ENCODE measurements around the gene NT5DC1.

The NT5DC1 gene

GRCh38 chr6:116074732-116075390, 25.8 kb upstream of the NT5DC1 start:
- Histone ChIP-seq H3K4me3 (ENCODE audit: severe bottlenecking) (no peak overlapping the region), H3K4me1 (ENCODE audit: insufficient read depth, poor library complexity, severe bottlenecking) (peaks cover 26% of the 10 kb centered on the region), H3K27me3 (ENCODE audit: insufficient read depth, poor library complexity, severe bottlenecking) (no peaks in the 10 kb centered on the region), H3K27ac (ENCODE audit: poor library complexity, severe bottlenecking) (no peak overlapping the region), H3K9me3 (ENCODE audit: severe bottlenecking) (no peaks in the 10 kb centered on the region), H3K36me3 (ENCODE audit: low read depth) (no peaks in the 10 kb centered on the region)
- DNase-seq (ENCODE audit: low spot score) (no peak), ATAC-seq (ENCODE audit: low read depth) (no peak)
- TF ChIP-seq, protein P1, sequence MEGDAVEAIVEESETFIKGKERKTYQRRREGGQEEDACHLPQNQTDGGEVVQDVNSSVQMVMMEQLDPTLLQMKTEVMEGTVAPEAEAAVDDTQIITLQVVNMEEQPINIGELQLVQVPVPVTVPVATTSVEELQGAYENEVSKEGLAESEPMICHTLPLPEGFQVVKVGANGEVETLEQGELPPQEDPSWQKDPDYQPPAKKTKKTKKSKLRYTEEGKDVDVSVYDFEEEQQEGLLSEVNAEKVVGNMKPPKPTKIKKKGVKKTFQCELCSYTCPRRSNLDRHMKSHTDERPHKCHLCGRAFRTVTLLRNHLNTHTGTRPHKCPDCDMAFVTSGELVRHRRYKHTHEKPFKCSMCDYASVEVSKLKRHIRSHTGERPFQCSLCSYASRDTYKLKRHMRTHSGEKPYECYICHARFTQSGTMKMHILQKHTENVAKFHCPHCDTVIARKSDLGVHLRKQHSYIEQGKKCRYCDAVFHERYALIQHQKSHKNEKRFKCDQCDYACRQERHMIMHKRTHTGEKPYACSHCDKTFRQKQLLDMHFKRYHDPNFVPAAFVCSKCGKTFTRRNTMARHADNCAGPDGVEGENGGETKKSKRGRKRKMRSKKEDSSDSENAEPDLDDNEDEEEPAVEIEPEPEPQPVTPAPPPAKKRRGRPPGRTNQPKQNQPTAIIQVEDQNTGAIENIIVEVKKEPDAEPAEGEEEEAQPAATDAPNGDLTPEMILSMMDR (IDR thresholded peaks at IDR 0.05; ENCODE audit: poor library complexity, severe bottlenecking): no peak

DNA sequence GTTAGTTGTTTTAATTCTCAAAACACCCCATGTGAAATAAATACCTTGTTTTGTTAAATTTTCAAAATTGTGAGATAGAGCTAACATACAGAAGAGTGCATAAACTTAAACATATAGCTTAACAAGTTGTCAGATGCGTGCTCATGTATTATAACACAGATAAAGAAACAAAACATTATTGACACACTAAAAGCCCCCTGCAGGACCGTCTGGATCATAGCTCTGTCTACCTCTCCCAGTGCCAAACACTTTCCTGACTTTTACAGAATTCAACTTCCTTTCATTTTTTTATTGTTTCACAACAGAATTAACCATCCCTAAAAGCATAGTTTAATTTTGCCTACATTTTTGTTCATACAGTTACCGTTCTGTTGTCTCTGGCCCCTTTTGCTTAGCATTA, 22.1 kb upstream of the NT5DC1 start:
- Histone ChIP-seq H3K27ac (ENCODE audit: poor library complexity, severe bottlenecking) (no peak overlapping the region), H3K27me3 (ENCODE audit: insufficient read depth, poor library complexity, severe bottlenecking) (no peaks in the 10 kb centered on the region), H3K9me3 (ENCODE audit: severe bottlenecking) (no peaks in the 10 kb centered on the region), H3K4me3 (ENCODE audit: severe bottlenecking) (no peak overlapping the region), H3K36me3 (ENCODE audit: low read depth) (no peaks in the 10 kb centered on the region), H3K4me1 (ENCODE audit: insufficient read depth, poor library complexity, severe bottlenecking) (peaks cover 8% of the 10 kb centered on the region)
- TF ChIP-seq, protein P1 (IDR thresholded peaks at IDR 0.05; ENCODE audit: poor library complexity, severe bottlenecking): no peak
- ATAC-seq (ENCODE audit: low read depth) (no peak), DNase-seq (ENCODE audit: low spot score) (no peak)

- H3K4me3 ChIP-seq (ENCODE audit: severe bottlenecking): no peak overlapping the region
- H3K4me1 ChIP-seq (ENCODE audit: insufficient read depth, poor library complexity, severe bottlenecking): peaks cover 3% of the 10 kb centered on the region
- TF ChIP-seq, protein P1 (IDR thresholded peaks at IDR 0.05; ENCODE audit: poor library complexity, severe bottlenecking): no peak
- no peak for ATAC-seq (ENCODE audit: low read depth)
- no peaks in the 10 kb centered on the region for H3K36me3 ChIP-seq (ENCODE audit: low read depth)
- no peak for DNase-seq (ENCODE audit: low spot score)
- H3K9me3 ChIP-seq (ENCODE audit: severe bottlenecking): no peaks in the 10 kb centered on the region
- H3K27me3 ChIP-seq (ENCODE audit: insufficient read depth, poor library complexity, severe bottlenecking): no peaks in the 10 kb centered on the region
- no peak overlapping the region for H3K27ac ChIP-seq (ENCODE audit: poor library complexity, severe bottlenecking)
Measured at GRCh38 chr6:116078945-116079344, 21.7 kb upstream of the NT5DC1 start.

DNA sequence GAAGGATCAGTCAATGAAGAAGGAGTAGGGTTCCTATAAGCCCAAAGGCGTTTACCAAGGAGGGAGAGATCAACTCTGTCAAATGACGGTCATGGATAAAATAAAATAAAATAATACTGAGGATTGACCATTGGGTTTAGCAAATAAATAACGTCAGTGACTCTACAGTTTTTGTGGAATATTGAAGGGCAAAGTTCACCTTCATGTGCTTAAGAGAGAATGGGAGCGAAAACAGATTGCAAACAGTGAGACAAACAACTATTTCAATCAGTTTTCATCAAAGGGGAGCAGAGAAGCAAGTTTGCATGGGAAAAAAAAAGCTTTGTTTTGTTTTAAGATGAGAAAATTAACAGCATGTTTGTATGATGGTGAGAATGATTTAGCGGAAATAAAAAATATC, 17.6 kb upstream of the NT5DC1 start:
- Histone ChIP-seq H3K4me1 (ENCODE audit: insufficient read depth, poor library complexity, severe bottlenecking) (peaks cover 12% of the 10 kb centered on the region), H3K27me3 (ENCODE audit: insufficient read depth, poor library complexity, severe bottlenecking) (no peaks in the 10 kb centered on the region), H3K4me3 (ENCODE audit: severe bottlenecking) (no peak overlapping the region), H3K27ac (ENCODE audit: poor library complexity, severe bottlenecking) (no peak overlapping the region), H3K36me3 (ENCODE audit: low read depth) (no peaks in the 10 kb centered on the region), H3K9me3 (ENCODE audit: severe bottlenecking) (no peaks in the 10 kb centered on the region)
- no peak for ATAC-seq (ENCODE audit: low read depth)
- TF ChIP-seq, protein P1 (IDR thresholded peaks at IDR 0.05; ENCODE audit: poor library complexity, severe bottlenecking): no peak
- DNase-seq (ENCODE audit: low spot score): no peak

GRCh38 chr6:116084284-116084683, 16.4 kb upstream of the NT5DC1 start:
- Histone ChIP-seq H3K9me3 (ENCODE audit: severe bottlenecking) (no peaks in the 10 kb centered on the region), H3K4me1 (ENCODE audit: insufficient read depth, poor library complexity, severe bottlenecking) (peaks cover 12% of the 10 kb centered on the region), H3K36me3 (ENCODE audit: low read depth) (no peaks in the 10 kb centered on the region), H3K27me3 (ENCODE audit: insufficient read depth, poor library complexity, severe bottlenecking) (no peaks in the 10 kb centered on the region), H3K27ac (ENCODE audit: poor library complexity, severe bottlenecking) (no peak overlapping the region), H3K4me3 (ENCODE audit: severe bottlenecking) (no peak overlapping the region)
- ATAC-seq (ENCODE audit: low read depth) (no peak), DNase-seq (ENCODE audit: low spot score) (no peak)
- TF ChIP-seq, protein P1 (IDR thresholded peaks at IDR 0.05; ENCODE audit: poor library complexity, severe bottlenecking): no peak

Data from RWPE2 (cell line).